Activated CD4-positive, alpha-beta T cell treated with anti-CD3 and anti-CD28 coated beads, Interleukin-2, amount 50 U/mL, for 16 hours (primary cell): ENCODE data around the gene LLCFC1.
"Not testable (repeated sequence)": the region's sequence is repeated elsewhere in the genome, so short reads cannot be mapped to it uniquely, and the experiment has no call there.

ENCODE experiments used
- DNase-seq: peaks from one replicate; pipeline ENCODE4 v3.0.0-alpha.2; 2020

LLCFC1 gene

DNA sequence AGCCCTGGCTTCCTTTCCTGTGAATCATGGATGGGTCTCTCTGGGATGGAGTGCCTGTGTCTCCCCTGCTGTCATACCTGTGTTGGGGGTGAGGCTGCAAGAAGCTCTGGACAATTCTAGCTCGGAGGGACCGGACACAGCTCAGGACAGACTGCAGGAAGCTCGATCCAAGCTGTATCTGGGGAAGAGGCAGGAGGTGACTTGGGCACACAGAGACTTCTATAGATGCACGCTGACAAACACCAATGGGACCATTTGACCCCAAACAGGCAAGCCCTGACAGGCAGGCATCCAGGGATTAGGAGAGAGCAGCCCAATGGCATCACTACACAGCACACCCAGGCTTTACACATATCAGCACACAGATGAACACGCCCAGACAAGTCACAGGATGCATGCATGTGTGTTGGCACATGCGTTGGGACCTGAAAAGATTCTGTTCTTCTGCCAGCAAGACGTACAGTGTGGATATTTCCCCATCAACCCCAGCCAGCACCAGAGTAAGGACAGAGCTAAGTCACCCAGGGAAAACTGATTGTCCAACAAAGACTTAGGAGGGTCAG, 4.5 kb downstream of the LLCFC1 start:
- DNase-seq: no peak

DNA sequence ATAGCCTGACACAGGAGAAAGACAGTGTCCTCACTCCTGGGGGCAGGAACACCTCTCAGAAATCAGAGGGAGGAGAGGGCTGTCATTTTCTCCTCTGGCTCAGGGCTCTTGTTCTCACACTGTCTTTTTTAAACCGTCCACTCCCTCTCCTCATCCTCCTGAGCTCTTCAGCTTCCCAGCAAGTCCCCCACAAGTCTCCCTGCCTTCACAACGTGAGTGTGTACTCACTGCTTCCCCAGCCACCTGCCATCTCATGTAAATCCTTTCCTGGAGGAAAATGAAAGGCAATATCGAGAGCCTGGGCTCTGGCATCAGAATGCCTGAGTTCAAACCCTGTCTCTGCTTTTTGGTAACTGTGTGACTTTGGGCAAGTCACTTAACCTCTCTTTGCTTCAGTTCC, 5.7 kb downstream of the LLCFC1 start:
- DNase-seq: no peak

DNA sequence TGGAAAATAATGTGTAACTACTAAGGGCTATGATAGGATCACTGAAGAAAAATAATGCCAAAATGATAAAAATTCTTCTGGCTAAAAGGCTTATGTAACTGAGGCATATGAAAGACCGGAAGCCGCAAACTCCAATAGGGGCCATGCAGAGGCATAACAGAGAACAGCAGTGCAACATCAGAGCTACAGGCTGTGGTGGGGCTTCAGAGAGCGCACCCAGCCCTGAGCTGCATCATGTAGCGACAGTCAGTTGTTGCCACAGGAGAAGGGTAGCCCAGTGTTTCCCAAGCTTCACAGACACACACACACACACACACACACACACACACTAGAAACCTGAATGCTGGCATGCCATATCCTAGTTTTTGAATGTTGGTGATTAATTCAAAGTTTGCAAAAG, 9.3 kb downstream of the LLCFC1 start:
- DNase-seq: no peak

DNA sequence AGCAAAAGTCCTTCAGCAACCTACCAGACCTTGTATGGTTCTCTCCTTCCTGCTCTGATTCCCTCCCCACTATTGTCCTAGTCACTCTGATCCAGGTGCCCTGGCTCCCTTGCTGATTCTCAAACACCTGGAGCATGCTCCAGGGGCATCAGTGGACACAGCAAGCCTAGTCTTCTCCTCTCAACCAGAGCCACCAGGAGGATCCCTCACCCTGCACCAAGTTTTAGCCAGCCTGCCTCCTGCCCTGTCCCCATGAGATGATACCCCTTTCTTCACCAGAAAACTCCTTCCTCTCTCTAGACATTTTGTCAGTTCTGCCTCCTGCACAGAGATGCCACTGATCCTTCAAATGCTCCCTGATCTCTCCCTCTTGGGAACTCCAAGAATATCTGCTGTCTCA, 11.0 kb downstream of the LLCFC1 start:
- DNase-seq: no peak

DNA sequence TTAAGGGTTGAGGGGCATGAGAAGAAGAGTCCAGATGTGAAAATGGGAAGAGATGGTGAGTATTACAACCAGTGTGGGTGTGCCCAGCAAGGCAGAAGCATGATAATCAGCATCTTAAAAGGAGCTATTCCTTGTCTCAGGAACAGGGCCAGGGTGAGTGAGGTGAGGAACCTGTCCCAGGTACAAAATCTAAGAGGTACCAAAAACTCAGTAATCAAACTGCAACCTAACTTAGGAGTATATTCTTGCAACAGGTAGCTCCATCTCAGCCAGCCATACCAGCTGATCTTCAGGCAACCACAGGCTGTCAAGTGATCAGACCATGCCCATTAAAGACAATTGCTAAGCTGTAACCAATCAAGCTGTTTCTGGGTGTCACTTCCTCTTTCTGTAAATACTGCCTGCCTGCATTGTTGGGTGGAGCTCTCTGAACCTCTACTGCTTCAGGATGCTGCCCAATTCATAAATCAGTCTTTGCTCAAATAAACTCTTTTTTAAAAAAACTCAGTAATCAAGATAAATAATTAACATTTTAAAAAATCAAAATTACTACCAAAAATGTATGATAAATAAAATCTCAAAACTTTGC, 15.5 kb downstream of the LLCFC1 start:
- no peak for DNase-seq

DNA sequence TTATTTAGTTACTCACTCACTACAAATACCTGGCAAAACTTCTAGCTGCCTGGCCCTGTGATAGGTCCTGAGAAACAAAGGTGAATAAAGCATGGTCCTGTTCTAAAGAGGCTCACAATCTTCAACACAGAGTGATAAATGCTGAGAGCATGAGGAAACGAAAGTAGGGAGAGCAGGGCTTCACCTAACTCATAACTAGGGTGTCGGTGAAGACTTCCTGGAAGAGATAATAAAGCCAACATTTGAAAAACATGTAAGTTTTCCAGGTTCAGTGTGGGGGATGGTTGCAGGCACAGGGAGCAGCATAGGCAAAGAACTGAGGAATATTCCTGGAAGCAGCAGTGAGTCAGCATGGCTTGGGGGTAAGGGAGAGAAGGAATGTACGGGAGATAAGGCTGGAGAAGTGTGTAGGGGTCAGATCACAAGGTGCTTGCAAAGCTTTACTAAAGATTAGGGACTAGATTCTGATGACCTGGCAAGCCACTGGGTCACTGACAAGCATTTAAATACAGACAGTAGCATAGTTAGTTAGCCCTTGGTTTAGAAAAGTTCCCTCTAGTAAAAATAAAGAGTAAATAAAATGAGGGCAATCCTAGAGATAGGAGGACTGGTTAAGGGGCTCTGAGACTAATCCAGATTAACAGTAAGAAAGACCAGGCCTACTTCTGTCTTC, 17.8 kb downstream of the LLCFC1 start:
- no peak for DNase-seq

DNA sequence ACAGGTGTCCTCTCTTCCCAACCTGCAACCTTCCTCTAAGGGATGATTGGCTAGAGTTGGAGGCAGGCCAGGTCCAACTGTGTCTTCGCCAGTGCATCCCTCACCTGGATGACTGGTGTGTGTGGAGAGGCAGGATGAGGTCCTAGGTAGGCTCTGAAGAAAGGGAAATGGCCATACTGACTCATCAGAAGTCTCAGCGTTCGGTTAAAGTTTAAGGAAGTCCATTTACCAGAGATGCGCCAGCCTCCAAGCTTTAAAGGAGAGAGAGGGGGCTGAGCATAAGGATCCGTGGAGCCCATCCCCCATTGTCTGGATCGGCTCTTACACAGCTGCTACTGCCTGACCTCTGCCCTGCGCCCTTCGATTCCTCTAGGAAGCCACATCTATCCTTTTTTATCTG, 18.4 kb downstream of the LLCFC1 start:
- no peak for DNase-seq

DNA sequence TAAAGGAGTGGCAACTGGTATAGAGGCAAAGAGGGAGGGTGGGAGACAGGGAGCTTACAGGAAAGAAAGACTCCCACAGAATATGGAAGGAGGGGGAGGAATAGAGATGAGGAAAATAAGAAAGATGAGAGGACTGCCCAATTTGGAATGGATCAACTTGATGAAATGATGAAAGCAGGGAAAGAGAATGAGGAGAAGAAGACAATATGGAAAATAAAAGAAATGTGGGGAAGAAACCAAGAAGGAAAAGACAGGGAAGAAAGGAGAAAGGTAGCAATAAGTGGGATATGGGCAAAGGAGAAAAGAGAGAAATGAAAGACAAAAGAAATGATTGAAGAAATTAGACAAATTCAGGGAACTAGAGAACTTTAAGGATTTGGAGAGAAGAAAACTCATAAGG, 19.9 kb downstream of the LLCFC1 start:
- no peak for DNase-seq

DNA sequence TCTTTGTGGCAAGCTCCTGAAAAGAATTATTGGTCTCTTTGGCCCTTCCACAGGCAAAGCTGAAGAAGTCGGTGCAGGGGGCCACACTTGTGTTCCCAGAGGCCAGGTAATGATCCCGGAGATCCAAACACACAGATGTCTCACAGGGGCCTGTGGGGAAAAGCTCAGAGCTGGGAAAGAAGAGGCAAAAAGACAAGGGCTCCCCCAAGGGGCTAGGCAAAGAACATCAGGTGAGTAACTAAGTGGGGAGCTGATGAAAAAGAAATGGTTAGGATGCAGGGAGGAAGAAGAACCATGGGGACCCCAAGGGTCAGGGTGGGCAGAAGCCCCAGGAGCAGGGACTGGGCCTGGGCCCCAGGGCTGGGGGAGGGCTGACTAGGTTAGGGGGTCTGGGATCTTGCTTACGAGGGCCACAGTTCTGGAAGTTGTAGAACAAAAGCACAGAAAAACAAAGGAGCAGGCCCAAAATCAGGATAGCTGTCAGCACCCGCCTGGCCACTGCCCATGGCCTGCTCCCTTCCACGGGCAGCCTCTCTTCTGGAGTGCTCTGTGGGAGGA, 21.8 kb downstream of the LLCFC1 start:
- no peak for DNase-seq

DNA sequence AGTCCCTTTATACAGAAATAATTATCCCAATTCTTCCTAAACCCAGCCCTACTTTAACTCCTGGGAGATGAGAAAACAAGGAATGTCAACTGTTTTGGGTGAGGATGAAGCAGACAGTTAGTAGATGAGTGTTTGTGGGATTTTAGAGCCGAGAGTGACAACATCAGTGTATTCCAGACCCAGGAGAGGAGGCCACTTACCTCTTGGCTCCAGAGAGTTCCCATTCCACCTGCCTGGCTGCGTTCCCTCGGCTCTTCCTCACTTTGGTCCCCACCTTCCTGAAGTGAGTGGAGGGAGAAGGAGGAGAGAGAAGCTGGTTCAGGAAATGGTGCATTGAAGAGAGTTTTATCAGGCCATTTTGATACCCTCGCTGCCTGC, 22.3 kb downstream of the LLCFC1 start:
- no peak for DNase-seq

DNA sequence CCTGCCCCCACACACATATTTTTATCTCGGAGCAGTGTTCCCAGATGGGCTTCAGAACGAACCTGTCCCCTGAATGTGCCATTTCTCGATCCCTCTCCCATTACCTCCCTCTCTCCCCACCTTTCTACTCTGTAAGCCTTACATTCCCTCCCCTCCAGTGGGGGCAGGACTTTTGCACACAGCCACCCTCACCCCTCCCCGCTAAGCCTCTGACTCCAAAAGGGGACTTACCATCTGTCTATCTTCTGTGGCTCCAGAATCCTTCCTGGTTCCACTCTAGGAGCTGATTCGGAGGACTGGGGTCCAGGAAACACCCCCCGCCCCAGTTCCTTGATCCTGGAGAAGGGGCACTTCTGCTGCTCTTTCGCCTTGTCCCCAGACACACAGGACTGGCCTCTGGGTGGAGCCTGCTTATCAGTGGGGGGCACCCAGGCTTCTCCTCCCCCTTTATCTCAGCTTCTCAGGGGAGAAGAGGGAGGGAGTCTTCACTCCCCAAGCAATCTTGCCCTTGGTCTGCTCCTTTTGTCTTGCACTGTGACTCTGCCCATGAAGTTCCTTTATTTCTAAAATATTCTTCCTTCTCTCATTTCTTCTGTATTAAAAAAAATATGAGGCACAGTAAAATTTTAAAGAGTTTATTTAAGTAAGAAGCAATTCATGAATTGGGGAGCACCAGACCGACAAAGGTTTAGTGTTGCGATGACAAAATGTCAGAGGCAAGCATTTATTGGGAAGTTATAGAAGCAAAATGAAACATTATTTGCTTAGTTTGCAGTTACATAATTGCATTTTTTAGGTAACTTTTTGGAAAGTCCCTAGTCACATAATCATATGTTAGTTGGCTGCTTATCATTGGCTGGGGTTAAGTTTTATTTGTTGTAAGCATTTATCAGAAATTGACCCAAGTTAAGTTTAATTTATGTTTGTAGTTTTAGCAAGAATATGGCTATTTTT, 23.0 kb downstream of the LLCFC1 start, which contains the start of gene KEL:
Gene KEL, minus strand, starts transcription at position 391 of the 954 bp plus-strand sequence. Its CDS starts 157 bp downstream, at position 234.
- DNase-seq: no peak

DNA sequence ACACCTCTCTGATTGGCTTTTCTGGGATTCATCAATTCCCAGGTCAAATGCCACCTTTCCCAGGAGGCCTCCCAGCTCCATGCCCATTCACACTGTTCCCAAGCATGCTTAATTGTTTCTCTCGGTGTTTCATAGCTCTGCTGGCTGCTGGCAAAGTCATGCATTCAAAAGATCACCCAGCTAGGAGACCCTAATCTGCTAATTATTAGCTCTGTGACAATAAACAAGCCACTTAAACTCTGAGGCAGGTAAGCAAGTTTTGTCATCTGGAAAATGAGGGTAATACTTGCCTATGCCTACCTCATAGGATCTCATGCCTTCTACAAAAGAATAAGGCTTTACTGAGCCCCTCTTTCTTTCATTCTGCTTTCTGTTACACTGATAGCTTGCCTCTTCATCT, 23.7 kb downstream of the LLCFC1 start:
- DNase-seq: no peak

DNA sequence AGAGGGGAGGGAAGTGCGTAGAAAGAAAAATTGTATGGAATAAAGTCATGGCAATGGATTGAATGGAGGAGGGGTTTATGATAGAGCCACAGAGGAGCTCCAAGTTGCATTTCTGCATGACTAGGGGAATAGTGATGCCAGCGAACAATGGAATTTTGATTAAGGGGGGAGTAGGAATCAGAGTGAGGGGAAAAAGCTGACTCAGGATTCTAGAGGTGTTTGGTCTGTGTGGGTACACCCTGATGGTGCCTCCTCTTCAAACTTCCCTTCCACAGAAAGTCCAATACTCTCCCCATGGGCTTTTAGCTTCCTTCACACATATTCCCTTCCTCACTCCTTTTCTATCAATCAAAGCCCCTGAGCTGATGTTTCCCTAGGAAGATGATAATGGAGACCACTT, 24.7 kb downstream of the LLCFC1 start:
- no peak for DNase-seq

DNA sequence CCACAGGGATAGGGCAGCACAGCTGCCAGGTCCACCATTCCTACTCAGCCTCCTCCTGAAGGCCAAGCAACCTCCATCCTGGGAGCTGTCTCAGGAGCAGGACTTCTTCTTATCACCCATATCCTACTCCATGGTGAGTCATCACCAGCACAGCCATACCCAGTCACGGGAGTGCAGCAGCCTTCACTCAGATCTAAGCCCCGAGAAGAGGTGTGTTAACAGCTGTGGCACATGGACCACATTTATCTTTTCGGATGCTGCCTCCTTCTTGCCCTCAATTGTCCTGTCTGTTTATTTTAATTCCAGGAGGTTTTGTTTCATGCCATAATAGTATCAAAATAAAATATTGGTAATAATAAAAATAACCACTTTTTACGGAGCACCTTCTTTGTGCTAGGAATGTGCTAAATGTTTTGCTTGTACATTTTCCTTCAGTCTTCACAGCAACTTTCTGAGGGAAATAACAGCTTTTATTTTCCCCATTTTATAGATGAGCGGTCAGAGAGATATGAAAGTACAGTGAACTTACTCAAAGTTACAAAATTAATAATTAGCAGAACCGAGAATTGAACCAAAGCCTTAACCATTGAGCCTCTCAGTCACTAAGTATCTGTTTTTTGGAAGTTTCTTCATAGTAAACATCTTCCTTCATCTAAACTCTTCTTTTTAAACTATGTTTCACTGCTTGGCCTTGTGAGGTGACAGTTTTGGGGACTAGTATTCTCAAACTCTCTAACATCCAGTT, 25.4 kb downstream of the LLCFC1 start:
- no peak for DNase-seq

DNA sequence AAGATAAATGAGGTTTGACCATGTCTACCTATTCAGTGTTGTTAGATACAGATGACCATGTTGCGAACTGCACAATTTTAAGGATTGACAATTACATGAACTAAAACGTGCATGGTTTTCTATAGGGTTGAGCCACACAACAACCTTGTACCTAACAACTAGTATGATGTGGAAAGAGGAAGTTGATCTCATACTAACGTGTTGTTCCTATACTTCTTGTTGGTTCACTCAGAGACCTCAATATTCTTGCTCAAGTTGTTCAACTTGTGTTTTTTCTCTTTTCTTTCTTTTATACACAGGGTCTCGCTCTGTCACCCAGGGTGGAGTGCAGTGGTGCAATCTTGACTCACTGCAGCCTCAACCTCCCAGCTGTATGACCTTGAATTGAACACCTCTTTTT, 28.9 kb downstream of the LLCFC1 start:
- DNase-seq: no peak

DNA sequence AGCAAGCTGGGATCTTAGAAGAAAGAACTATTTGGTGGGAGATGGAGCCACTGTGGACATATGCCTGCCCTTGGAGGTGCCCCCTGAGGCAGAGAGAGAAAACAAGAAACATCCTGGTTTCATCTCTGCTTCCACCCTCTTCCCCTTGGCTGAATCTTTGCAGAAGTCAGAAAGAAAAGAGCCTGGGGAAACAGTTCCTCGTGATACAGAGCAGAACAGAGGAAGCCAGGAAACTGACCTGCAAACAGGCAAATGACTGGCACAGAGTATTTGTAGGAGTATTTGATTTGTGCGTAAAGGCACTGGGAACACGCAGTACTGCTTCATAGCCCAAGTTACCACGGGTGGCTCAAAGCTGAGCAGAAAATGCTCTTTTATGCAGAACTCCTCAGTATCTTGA, 29.9 kb downstream of the LLCFC1 start:
- DNase-seq: no peak

DNA sequence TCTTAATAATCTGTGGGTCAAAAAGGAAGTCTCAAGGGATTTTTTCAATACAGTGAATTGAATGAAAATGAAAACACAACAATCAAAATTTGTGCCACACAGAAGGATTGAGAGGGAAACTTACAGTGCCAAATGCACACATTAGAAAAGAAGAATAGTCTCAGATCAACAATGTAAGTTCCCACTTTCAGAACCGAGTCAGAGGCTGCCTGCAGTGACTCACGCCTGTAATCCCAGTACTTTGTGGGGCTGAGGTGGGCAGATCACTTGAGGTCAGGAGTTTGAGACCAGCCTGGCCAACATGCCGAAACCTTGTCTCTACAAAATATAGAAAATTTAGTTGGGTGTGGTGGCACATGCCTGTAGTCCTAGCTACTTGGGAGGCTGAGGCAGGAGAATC, 35.3 kb downstream of the LLCFC1 start:
- DNase-seq: no peak

DNA sequence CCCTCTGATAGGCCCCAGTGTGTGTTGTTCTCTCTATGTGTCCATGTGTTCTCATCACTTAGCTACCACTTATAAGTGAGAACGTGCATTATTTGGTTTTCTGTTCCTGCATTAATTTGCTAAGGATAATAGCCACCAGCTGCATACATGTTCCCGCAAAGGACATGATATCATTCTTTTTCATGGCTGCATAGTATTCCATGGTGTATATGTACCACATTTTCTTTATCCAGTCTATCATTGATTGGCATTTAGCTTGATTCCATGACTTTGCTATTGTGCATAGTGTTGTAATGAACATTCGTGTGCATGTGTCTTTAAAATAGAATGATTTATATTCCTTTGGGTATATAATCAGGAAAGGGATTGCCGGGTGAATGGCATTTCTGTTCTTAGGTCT, 39.1 kb downstream of the LLCFC1 start:
- not testable (repeated sequence) for DNase-seq

DNA sequence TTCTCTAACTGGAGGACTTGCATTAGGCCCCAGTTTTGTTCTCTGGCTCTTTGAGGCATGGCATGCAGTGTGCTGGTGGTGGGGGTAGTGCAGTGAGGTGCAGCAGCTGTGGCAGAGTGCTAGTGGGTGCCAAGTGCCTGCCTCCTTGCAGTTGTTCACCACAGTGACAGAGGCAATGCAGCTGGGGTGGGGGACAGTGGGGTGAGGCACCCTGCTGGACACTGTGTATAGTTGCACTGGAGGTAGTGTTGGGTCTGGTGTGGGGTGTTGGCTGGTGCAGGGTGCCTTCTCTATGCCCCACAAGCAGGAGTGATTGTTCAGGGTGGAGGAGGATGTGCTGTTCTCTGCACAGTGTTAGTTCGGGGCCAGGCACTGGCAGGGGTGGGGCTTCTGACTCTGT, 44.5 kb downstream of the LLCFC1 start:
- no peak for DNase-seq

DNA sequence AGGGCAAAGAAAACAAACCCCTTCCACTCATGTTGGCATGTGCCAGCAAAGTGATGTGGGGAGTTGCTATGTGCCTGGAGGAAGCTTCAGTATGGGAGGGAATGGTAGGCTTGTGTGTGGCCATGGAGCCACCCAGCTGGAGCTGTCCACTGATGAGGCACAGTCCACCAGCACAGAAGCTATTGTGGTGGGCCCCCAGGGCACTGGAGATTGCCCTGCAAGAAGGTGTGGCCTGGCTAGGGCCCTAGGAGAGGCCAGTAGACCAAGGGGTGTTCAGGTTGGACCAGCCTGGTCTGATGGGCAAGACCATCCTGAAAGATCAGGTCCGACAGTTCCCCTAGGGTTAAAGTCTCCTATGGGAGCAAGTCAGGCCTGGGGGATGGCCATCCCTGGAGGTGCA, 45.0 kb downstream of the LLCFC1 start:
- DNase-seq: no peak
